OCI-LY3 (cell line): ENCODE measurements around the gene ADCY4.
"Not testable (repeated sequence)": the region's sequence is repeated elsewhere in the genome, so short reads cannot be mapped to it uniquely, and the experiment has no call there.

Experiments
- H2AFZ ChIP-seq: fragments of 200-600, 300-600 bp; shearing (Covaris generic); 2 replicates; pipeline ENCODE4 v1.6.0; 2014; ENCODE audit warnings: antibody characterized with exemption, low read depth, low read length
- H3K27ac ChIP-seq: fragments of 200-600, 300-600 bp; sonication (generic); 2 replicates; pipeline ENCODE4 v1.5.1; 2014; ENCODE audit warnings: mild to moderate bottlenecking, low read length, moderate library complexity, mixed read lengths
- H3K27me3 ChIP-seq: fragments of 200-600, 300-600 bp; sonication (generic); 2 replicates; pipeline ENCODE4 v1.6.1; 2014; ENCODE audit warnings: low read depth, low read length, mixed read lengths
- H3K36me3 ChIP-seq: fragments of 200-600, 300-600 bp; sonication (generic); replicated peaks from 2 replicates; pipeline ENCODE3; 2014; ENCODE audit warnings: low read depth, low read length, mixed read lengths
- H3K4me1 ChIP-seq: fragments of 300-600, 200-600 bp; sonication (generic); 2 replicates; pipeline ENCODE4 v1.6.1; 2014; ENCODE audit warnings: low read length, mixed read lengths
- H3K4me2 ChIP-seq: fragments of 200-600, 300-600 bp; sonication (generic); 2 replicates; pipeline ENCODE4 v1.6.1; 2014; ENCODE audit warnings: low read length, mixed read lengths
- H3K4me3 ChIP-seq: fragments of 300-600, 200-600 bp; sonication (generic); 2 replicates; pipeline ENCODE4 v1.5.1; 2014; ENCODE audit warnings: antibody characterized with exemption, mild to moderate bottlenecking, low read length, moderate library complexity
- H3K79me2 ChIP-seq: fragments of 300-600, 200-600 bp; shearing (Covaris generic); 2 replicates; pipeline ENCODE4 v1.6.1; 2014; ENCODE audit warnings: mild to moderate bottlenecking, low read length, mixed read lengths
- H3K9ac ChIP-seq: fragments of 300-600, 200-600 bp; shearing (Covaris generic); 2 replicates; pipeline ENCODE4 v1.6.0; 2014; ENCODE audit warnings: mild to moderate bottlenecking, low read length, moderate library complexity
- H3K9me3 ChIP-seq: fragments of 200-600, 300-600 bp; shearing (Covaris generic); 2 replicates; pipeline ENCODE4 v1.6.1; 2014; ENCODE audit warnings: low read length, mixed read lengths; ENCODE audit not compliant: insufficient read depth
- H4K20me1 ChIP-seq: fragments of 200-600, 300-600 bp; sonication (generic); 2 replicates; pipeline ENCODE4 v1.6.1; 2016; ENCODE audit warnings: low read length, mixed read lengths; ENCODE audit not compliant: insufficient read depth
- CTCF ChIP-seq: fragments of 200-600, 300-600 bp; sonication (generic); IDR thresholded peaks from 2 replicates; pipeline ENCODE4 v1.5.1; 2014; ENCODE audit warnings: antibody characterized with exemption, low read length, low read depth
- EZH2phosphoT487 ChIP-seq: fragments of 200-600 bp; shearing (Covaris generic); IDR thresholded peaks from 2 replicates; pipeline ENCODE4 v1.6.1; 2018; ENCODE audit warnings: antibody characterized with exemption, mixed run types, low read depth

The ADCY4 gene

GRCh38 chr14:24361326-24361725 lies 26.5 kb upstream of the ADCY4 start:
- Histone ChIP-seq H3K4me1 (peaks cover 14% of the 10 kb centered on the region), H3K27me3 (peaks cover 6% of the 10 kb centered on the region; the same call in 1 of the 2 replicates), H3K4me2 (no peak overlapping the region), H3K4me3 (no peak overlapping the region), H3K27ac (no peak overlapping the region), H3K36me3 (no peaks in the 10 kb centered on the region), H4K20me1 (no peaks in the 10 kb centered on the region), H2AFZ (no peak overlapping the region), H3K9ac (no peak overlapping the region), H3K9me3 (no peaks in the 10 kb centered on the region), H3K79me2 (no peaks in the 10 kb centered on the region)
- TF ChIP-seq EZH2phosphoT487: no peak
- no peak for TF ChIP-seq CTCF

- Histone ChIP-seq H3K4me3 (no peak overlapping the region), H4K20me1 (no peaks in the 10 kb centered on the region), H3K27ac (no peak overlapping the region), H3K4me2 (no peak overlapping the region), H3K9ac (no peak overlapping the region), H2AFZ (no peak overlapping the region), H3K27me3 (peaks cover 6% of the 10 kb centered on the region; the same call in 1 of the 2 replicates), H3K79me2 (no peaks in the 10 kb centered on the region), H3K4me1 (peaks cover 9% of the 10 kb centered on the region), H3K36me3 (no peaks in the 10 kb centered on the region), H3K9me3 (no peaks in the 10 kb centered on the region)
- TF ChIP-seq CTCF (no peak), EZH2phosphoT487 (no peak)
Observed at GRCh38 chr14:24360281-24360680, 25.4 kb upstream of the ADCY4 start.

GRCh38 chr14:24356208-24356607 lies 21.3 kb upstream of the ADCY4 start:
- H3K4me1 ChIP-seq: peaks cover 1% of the 10 kb centered on the region; the same call in 1 of the 2 replicates
- H3K9ac ChIP-seq: no peak overlapping the region
- H3K4me3 ChIP-seq: no peak overlapping the region
- H3K79me2 ChIP-seq: no peaks in the 10 kb centered on the region
- TF ChIP-seq CTCF (no peak), EZH2phosphoT487 (no peak)
- no peaks in the 10 kb centered on the region for H3K9me3 ChIP-seq
- H3K36me3 ChIP-seq: no peaks in the 10 kb centered on the region
- H3K27ac ChIP-seq: no peak overlapping the region
- no peak overlapping the region for H3K4me2 ChIP-seq
- no peak overlapping the region for H2AFZ ChIP-seq
- peaks cover 24% of the 10 kb centered on the region for H3K27me3 ChIP-seq
- no peaks in the 10 kb centered on the region for H4K20me1 ChIP-seq

GRCh38 chr14:24355009-24355408 lies 20.1 kb upstream of the ADCY4 start:
- H3K9me3 ChIP-seq: no peaks in the 10 kb centered on the region
- H2AFZ ChIP-seq: no peak overlapping the region
- H3K4me3 ChIP-seq: no peak overlapping the region
- TF ChIP-seq EZH2phosphoT487: no peak
- TF ChIP-seq CTCF: no peak
- H3K79me2 ChIP-seq: no peaks in the 10 kb centered on the region
- peaks cover 33% of the 10 kb centered on the region for H3K27me3 ChIP-seq
- H3K9ac ChIP-seq: no peak overlapping the region
- H4K20me1 ChIP-seq: no peaks in the 10 kb centered on the region
- no peaks in the 10 kb centered on the region for H3K4me1 ChIP-seq
- H3K27ac ChIP-seq: no peak overlapping the region
- H3K4me2 ChIP-seq: no peak overlapping the region
- H3K36me3 ChIP-seq: no peaks in the 10 kb centered on the region

GRCh38 chr14:24354482-24354825 lies 19.6 kb upstream of the ADCY4 start:
- not testable (repeated sequence) for H3K27ac ChIP-seq, H3K9me3 ChIP-seq, H3K79me2 ChIP-seq, H3K4me1 ChIP-seq, H3K36me3 ChIP-seq, H3K4me2 ChIP-seq, H3K4me3 ChIP-seq, H2AFZ ChIP-seq, H4K20me1 ChIP-seq, H3K9ac ChIP-seq
- peaks cover 38% of the 10 kb centered on the region for H3K27me3 ChIP-seq
